Ishikawa (cell line): ENCODE data around the gene SLC30A2.

ENCODE experiments used
- CEBPB ChIP-seq: IDR thresholded peaks from 2 replicates; pipeline ENCODE4 v1.6.1; 2012
- CREB1 ChIP-seq: IDR thresholded peaks from 2 replicates; pipeline ENCODE4 v1.6.1; 2012; ENCODE audit warnings: low read depth
- EP300 ChIP-seq: IDR thresholded peaks from 2 replicates; pipeline ENCODE4 v1.6.1; 2012; ENCODE audit warnings: borderline replicate concordance
- FOXM1 ChIP-seq: IDR thresholded peaks from 2 replicates; pipeline ENCODE4 v1.6.1; 2012; ENCODE audit warnings: low read depth, borderline replicate concordance
- RAD21 ChIP-seq: IDR thresholded peaks from 2 replicates; pipeline ENCODE4 v1.6.1; 2012; ENCODE audit warnings: low read depth
- TAF1 ChIP-seq: IDR thresholded peaks from 2 replicates; pipeline ENCODE4 v1.6.1; 2012; ENCODE audit warnings: low read depth, mild to moderate bottlenecking
- TCF12 ChIP-seq: IDR thresholded peaks from 2 replicates; pipeline ENCODE4 v1.6.1; 2012; ENCODE audit warnings: low read depth
- TF ChIP-seq, protein P1 (sequence below): IDR thresholded peaks from 2 replicates; pipeline ENCODE4 v1.6.1; 2012; ENCODE audit warnings: low read depth, mild to moderate bottlenecking
- TF ChIP-seq, protein P2 (sequence below): IDR thresholded peaks from 2 replicates; pipeline ENCODE4 v1.6.1; 2012

DNA sequence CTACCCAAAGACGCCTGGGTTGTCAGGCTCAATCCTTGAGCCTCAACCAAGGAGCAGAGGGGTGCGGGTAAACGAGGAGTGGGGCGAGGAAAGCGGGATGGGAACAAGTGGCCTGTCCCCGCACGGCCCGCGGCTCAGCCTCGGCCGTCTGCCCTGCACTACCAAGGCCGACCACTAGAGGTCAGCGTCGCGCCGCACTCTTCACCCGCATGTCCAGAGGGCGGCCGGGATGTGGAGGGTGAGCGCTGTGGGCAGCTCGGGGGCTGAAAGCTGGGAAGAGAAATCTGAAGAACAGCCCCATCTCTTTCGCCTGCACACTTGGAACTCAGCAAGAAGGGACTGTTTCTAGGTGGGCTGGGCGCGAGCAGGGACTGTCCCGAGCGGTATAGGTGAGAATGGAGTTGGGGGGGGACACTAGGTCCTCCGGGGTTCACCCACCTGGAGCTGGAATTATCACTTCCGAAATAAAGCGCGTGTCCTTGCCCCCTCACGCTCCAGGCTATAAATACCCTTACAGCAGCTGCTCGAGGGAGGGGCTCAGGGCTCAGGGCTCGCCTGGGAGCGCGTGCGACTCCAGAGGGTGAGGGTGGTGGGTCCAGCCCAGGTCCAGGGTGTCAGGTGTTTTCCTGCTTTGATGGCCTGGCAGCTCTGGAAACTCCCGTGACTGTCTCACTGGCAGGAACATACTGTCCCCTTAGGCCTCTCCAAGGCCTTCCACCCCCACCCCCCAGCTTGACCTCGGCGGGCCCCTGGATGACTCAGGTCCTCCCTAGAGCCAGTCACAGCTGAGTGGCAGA is 9.8 kb downstream of the SLC30A2 start:
- peak; percentile 91 for TF ChIP-seq RAD21
- TF ChIP-seq, protein P1, sequence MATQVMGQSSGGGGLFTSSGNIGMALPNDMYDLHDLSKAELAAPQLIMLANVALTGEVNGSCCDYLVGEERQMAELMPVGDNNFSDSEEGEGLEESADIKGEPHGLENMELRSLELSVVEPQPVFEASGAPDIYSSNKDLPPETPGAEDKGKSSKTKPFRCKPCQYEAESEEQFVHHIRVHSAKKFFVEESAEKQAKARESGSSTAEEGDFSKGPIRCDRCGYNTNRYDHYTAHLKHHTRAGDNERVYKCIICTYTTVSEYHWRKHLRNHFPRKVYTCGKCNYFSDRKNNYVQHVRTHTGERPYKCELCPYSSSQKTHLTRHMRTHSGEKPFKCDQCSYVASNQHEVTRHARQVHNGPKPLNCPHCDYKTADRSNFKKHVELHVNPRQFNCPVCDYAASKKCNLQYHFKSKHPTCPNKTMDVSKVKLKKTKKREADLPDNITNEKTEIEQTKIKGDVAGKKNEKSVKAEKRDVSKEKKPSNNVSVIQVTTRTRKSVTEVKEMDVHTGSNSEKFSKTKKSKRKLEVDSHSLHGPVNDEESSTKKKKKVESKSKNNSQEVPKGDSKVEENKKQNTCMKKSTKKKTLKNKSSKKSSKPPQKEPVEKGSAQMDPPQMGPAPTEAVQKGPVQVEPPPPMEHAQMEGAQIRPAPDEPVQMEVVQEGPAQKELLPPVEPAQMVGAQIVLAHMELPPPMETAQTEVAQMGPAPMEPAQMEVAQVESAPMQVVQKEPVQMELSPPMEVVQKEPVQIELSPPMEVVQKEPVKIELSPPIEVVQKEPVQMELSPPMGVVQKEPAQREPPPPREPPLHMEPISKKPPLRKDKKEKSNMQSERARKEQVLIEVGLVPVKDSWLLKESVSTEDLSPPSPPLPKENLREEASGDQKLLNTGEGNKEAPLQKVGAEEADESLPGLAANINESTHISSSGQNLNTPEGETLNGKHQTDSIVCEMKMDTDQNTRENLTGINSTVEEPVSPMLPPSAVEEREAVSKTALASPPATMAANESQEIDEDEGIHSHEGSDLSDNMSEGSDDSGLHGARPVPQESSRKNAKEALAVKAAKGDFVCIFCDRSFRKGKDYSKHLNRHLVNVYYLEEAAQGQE: no peak
- TF ChIP-seq TAF1: no peak
- TF ChIP-seq CEBPB: no peak
- TF ChIP-seq CREB1: no peak
- TF ChIP-seq FOXM1: no peak
- TF ChIP-seq EP300: no peak
- TF ChIP-seq, protein P2, sequence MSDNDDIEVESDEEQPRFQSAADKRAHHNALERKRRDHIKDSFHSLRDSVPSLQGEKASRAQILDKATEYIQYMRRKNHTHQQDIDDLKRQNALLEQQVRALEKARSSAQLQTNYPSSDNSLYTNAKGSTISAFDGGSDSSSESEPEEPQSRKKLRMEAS: no peak; the same call in none of the 2 replicates
- no peak for TF ChIP-seq TCF12
